Measurements from ENCODE around the gene MEIS1. TPM values are rescaled to one million over a fixed set of nuclear protein-coding genes. Genes with fewer than 3 reads are reported as not detected.

The MEIS1 gene
- total and polyA plus RNA-seq, 2 experiments from 2014 or later = 0.16 to 0.28 TPM

DNA sequence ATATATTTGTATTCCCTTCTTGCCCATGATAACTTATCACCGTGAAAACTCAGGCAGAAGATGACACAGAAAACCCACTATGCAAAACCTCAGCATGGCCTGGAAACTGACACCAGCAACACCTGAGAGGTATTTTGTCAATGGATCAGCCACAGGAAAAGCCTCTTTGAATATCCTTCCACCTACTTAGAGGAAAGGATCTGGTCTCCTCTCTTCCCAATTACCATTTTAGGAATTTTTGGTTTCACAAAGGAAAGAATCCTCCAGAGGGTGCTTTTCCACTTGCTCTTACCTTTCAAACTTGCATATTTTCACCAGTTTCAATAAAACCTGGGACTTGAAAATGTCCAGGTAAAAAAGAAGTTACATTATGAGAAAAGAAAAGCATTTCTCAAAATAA is 20.0 kb upstream of the MEIS1 start:
- Mint-ChIP-seq H3K4me1 (peaks cover 19% of the 10 kb centered on the region), H3K27me3 (ENCODE audit: insufficient read depth, low read depth, poor library complexity) (peaks cover 1% of the 10 kb centered on the region), H3K4me3 (no peak overlapping the region), H3K9me3 (no peaks in the 10 kb centered on the region), H3K36me3 (ENCODE audit: low read depth) (no peaks in the 10 kb centered on the region), H3K27ac (0 out of 2 replicates have a peak overlapping the region, but pooled peaks have one; percentile 37)
- DNase-seq (ENCODE audit: low spot score) = peak; percentile 67
- Histone ChIP-seq H3K27me3 (ENCODE audit: insufficient read depth) (no peaks in the 10 kb centered on the region), H2AFZ (no peak overlapping the region), H3K4me3 (no peak overlapping the region), H3K36me3 (ENCODE audit: insufficient read depth) (no peaks in the 10 kb centered on the region), H3K4me1 (ENCODE audit: insufficient read depth) (peaks cover 13% of the 10 kb centered on the region), H3F3A (replicated peaks; ENCODE audit: low read depth) (no peaks in the 10 kb centered on the region), H3K79me2 (replicated peaks; ENCODE audit: insufficient read depth) (no peaks in the 10 kb centered on the region), H3K27ac (ENCODE audit: low read depth) (peak overlapping the region; percentile 2; the same call in 1 of the 2 replicates), H4K20me1 (replicated peaks; ENCODE audit: insufficient read depth) (no peaks in the 10 kb centered on the region), H3K9me2 (ENCODE audit: insufficient read depth) (no peaks in the 10 kb centered on the region), H3K4me2 (peak overlapping the region; percentile 13)
- peak; percentile 90 for ATAC-seq
- TF ChIP-seq, protein P1, sequence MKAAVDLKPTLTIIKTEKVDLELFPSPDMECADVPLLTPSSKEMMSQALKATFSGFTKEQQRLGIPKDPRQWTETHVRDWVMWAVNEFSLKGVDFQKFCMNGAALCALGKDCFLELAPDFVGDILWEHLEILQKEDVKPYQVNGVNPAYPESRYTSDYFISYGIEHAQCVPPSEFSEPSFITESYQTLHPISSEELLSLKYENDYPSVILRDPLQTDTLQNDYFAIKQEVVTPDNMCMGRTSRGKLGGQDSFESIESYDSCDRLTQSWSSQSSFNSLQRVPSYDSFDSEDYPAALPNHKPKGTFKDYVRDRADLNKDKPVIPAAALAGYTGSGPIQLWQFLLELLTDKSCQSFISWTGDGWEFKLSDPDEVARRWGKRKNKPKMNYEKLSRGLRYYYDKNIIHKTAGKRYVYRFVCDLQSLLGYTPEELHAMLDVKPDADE (IDR thresholded peaks at IDR 0.05) = no peak
- no peak for TF ChIP-seq CREB1 (CRISPR knock-in tag; IDR thresholded peaks at IDR 0.05; ENCODE audit: low read depth)
- TF ChIP-seq ZNF114 (CRISPR knock-in tag; IDR thresholded peaks at IDR 0.05) = no peak
- no peak for TF ChIP-seq STAT1 (IDR thresholded peaks at IDR 0.05; ENCODE audit: unreplicated experiment)
- TF ChIP-seq NANOG (IDR thresholded peaks at IDR 0.05; ENCODE audit: borderline replicate concordance) = no peak
- no peak for TF ChIP-seq EZH2phosphoT487 (IDR thresholded peaks at IDR 0.05; ENCODE audit: unreplicated experiment)
- no peak for TF ChIP-seq EZH2 (IDR thresholded peaks at IDR 0.05; ENCODE audit: low read depth, unreplicated experiment)
- no peak for TF ChIP-seq REST (IDR thresholded peaks at IDR 0.05; ENCODE audit: unreplicated experiment)
- no peak for TF ChIP-seq POLR2AphosphoS5 (IDR thresholded peaks at IDR 0.05; ENCODE audit: low read depth)
- TF ChIP-seq JUNB (IDR thresholded peaks at IDR 0.05; ENCODE audit: unreplicated experiment) = no peak
- TF ChIP-seq ZNF331 (CRISPR knock-in tag; IDR thresholded peaks at IDR 0.05; ENCODE audit: low read depth) = no peak
- TF ChIP-seq CTCF (conservative IDR thresholded peaks at IDR 0.05; ENCODE audit: low read depth in 2 of 2) = no peak
- TF ChIP-seq, protein P2, sequence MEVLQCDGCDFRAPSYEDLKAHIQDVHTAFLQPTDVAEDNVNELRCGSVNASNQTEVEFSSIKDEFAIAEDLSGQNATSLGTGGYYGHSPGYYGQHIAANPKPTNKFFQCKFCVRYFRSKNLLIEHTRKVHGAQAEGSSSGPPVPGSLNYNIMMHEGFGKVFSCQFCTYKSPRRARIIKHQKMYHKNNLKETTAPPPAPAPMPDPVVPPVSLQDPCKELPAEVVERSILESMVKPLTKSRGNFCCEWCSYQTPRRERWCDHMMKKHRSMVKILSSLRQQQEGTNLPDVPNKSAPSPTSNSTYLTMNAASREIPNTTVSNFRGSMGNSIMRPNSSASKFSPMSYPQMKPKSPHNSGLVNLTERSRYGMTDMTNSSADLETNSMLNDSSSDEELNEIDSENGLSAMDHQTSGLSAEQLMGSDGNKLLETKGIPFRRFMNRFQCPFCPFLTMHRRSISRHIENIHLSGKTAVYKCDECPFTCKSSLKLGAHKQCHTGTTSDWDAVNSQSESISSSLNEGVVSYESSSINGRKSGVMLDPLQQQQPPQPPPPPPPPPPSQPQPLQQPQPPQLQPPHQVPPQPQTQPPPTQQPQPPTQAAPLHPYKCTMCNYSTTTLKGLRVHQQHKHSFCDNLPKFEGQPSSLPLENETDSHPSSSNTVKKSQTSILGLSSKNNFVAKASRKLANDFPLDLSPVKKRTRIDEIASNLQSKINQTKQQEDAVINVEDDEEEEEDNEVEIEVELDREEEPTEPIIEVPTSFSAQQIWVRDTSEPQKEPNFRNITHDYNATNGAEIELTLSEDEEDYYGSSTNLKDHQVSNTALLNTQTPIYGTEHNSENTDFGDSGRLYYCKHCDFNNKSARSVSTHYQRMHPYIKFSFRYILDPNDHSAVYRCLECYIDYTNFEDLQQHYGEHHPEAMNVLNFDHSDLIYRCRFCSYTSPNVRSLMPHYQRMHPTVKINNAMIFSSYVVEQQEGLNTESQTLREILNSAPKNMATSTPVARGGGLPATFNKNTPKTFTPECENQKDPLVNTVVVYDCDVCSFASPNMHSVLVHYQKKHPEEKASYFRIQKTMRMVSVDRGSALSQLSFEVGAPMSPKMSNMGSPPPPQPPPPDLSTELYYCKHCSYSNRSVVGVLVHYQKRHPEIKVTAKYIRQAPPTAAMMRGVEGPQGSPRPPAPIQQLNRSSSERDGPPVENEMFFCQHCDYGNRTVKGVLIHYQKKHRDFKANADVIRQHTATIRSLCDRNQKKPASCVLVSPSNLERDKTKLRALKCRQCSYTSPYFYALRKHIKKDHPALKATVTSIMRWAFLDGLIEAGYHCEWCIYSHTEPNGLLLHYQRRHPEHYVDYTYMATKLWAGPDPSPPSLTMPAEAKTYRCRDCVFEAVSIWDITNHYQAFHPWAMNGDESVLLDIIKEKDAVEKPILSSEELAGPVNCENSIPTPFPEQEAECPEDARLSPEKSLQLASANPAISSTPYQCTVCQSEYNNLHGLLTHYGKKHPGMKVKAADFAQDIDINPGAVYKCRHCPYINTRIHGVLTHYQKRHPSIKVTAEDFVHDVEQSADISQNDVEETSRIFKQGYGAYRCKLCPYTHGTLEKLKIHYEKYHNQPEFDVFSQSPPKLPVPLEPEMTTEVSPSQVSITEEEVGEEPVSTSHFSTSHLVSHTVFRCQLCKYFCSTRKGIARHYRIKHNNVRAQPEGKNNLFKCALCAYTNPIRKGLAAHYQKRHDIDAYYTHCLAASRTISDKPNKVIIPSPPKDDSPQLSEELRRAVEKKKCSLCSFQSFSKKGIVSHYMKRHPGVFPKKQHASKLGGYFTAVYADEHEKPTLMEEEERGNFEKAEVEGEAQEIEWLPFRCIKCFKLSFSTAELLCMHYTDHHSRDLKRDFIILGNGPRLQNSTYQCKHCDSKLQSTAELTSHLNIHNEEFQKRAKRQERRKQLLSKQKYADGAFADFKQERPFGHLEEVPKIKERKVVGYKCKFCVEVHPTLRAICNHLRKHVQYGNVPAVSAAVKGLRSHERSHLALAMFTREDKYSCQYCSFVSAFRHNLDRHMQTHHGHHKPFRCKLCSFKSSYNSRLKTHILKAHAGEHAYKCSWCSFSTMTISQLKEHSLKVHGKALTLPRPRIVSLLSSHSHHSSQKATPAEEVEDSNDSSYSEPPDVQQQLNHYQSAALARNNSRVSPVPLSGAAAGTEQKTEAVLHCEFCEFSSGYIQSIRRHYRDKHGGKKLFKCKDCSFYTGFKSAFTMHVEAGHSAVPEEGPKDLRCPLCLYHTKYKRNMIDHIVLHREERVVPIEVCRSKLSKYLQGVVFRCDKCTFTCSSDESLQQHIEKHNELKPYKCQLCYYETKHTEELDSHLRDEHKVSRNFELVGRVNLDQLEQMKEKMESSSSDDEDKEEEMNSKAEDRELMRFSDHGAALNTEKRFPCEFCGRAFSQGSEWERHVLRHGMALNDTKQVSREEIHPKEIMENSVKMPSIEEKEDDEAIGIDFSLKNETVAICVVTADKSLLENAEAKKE (CRISPR knock-in tag; IDR thresholded peaks at IDR 0.05) = no peak
